H9 (cell line): Measurements from ENCODE around the gene FHIT. TPM values are rescaled to one million over a fixed set of nuclear protein-coding genes. Genes with fewer than 3 reads are reported as not detected.

Experiments used
- DNase-seq: peaks from one replicate; pipeline ENCODE4 v3.0.0-alpha.2; 2017
- H2AFZ ChIP-seq: one replicate; pipeline ENCODE4 v1.6.1; 2013; ENCODE audit warnings: mild to moderate bottlenecking, low read length, control low read depth, moderate library complexity
- H2AK5ac ChIP-seq: 2 replicates; pipeline ENCODE4 v1.6.1; 2013; ENCODE audit warnings: low read length, control low read depth, mixed read lengths; ENCODE audit not compliant: insufficient read length
- H2BK120ac ChIP-seq: one replicate; pipeline ENCODE4 v1.6.1; 2013; ENCODE audit warnings: low read depth, mild to moderate bottlenecking, low read length, control low read depth, inconsistent platforms; ENCODE audit not compliant: poor library complexity, severe bottlenecking
- H2BK12ac ChIP-seq: 2 replicates; pipeline ENCODE4 v1.6.1; 2013; ENCODE audit warnings: low read length, control low read depth, mixed read lengths, low read depth; ENCODE audit not compliant: insufficient read length
- H2BK15ac ChIP-seq: 2 replicates; pipeline ENCODE4 v1.6.1; 2013; ENCODE audit warnings: low read depth, low read length, control low read depth
- H2BK20ac ChIP-seq: one replicate; pipeline ENCODE4 v1.6.1; 2013; ENCODE audit warnings: low read depth, mild to moderate bottlenecking, low read length, control low read depth, inconsistent platforms; ENCODE audit not compliant: poor library complexity, severe bottlenecking
- H2BK5ac ChIP-seq: 2 replicates; pipeline ENCODE4 v1.6.1; 2013; ENCODE audit warnings: low read length, control low read depth, mixed read lengths; ENCODE audit not compliant: insufficient read length
- H3K14ac ChIP-seq: 2 replicates; pipeline ENCODE4 v1.6.1; 2013; ENCODE audit warnings: low read length, control low read depth; ENCODE audit not compliant: insufficient read depth
- H3K18ac ChIP-seq: 2 replicates; pipeline ENCODE4 v1.6.1; 2013; ENCODE audit warnings: low read depth, mild to moderate bottlenecking, mixed read lengths, low read length, control low read depth; ENCODE audit not compliant: insufficient read length
- H3K23ac ChIP-seq: 2 replicates; pipeline ENCODE4 v1.6.1; 2013; ENCODE audit warnings: low read length, control low read depth, mixed read lengths, low read depth; ENCODE audit not compliant: insufficient read length
- H3K23me2 ChIP-seq: 2 replicates; pipeline ENCODE4 v1.6.1; 2013; ENCODE audit warnings: low read depth, mild to moderate bottlenecking, mixed read lengths, low read length, control low read depth; ENCODE audit not compliant: insufficient read length, poor library complexity, severe bottlenecking
- H3K27ac ChIP-seq: 2 replicates; pipeline ENCODE4 v1.5.1; 2013; ENCODE audit warnings: low read length, control low read depth, mixed read lengths, low read depth; ENCODE audit not compliant: insufficient read length
- H3K27me3 ChIP-seq: 2 replicates; pipeline ENCODE4 v1.6.1; 2013; ENCODE audit warnings: low read length, control low read depth, inconsistent platforms; ENCODE audit not compliant: insufficient read depth
- H3K4ac ChIP-seq: 2 replicates; pipeline ENCODE4 v1.6.1; 2013; ENCODE audit warnings: low read depth, mild to moderate bottlenecking, control low read depth, inconsistent platforms, low read length, moderate library complexity
- H3K4me1 ChIP-seq: 2 replicates; pipeline ENCODE4 v1.6.1; 2013; ENCODE audit warnings: low read length, control low read depth, inconsistent platforms; ENCODE audit not compliant: insufficient read depth
- H3K4me2 ChIP-seq: 2 replicates; pipeline ENCODE4 v1.6.1; 2013; ENCODE audit warnings: low read length, control low read depth, mixed read lengths; ENCODE audit not compliant: insufficient read length, insufficient read depth
- H3K56ac ChIP-seq: 2 replicates; pipeline ENCODE4 v1.6.1; 2013; ENCODE audit warnings: low read depth, mild to moderate bottlenecking, mixed read lengths, low read length, control low read depth; ENCODE audit not compliant: insufficient read length
- H3K79me1 ChIP-seq: 2 replicates; pipeline ENCODE4 v1.6.1; 2013; ENCODE audit warnings: low read depth, mild to moderate bottlenecking, moderate library complexity, low read length, control low read depth, inconsistent platforms; ENCODE audit not compliant: insufficient read depth, poor library complexity, severe bottlenecking
- H3K79me2 ChIP-seq: 2 replicates; pipeline ENCODE4 v1.6.1; 2013; ENCODE audit warnings: low read length, control low read depth, inconsistent platforms; ENCODE audit not compliant: insufficient read depth
- H3K9ac ChIP-seq: 2 replicates; pipeline ENCODE4 v1.6.1; 2013; ENCODE audit warnings: low read length, control low read depth, mixed read lengths; ENCODE audit not compliant: insufficient read length; ENCODE audit errors: extremely low read depth
- H3K9me3 ChIP-seq: one replicate; pipeline ENCODE4 v1.6.1; 2013; ENCODE audit warnings: low read depth, low read length, inconsistent platforms; ENCODE audit not compliant: control insufficient read depth
- H3T11ph ChIP-seq: one replicate; pipeline ENCODE4 v1.6.1; 2013; ENCODE audit warnings: mild to moderate bottlenecking, low read length, control low read depth, inconsistent platforms
- H4K20me1 ChIP-seq: one replicate; pipeline ENCODE4 v1.6.1; 2013; ENCODE audit not compliant: control insufficient read depth, insufficient read length, insufficient read depth
- H4K5ac ChIP-seq: 2 replicates; pipeline ENCODE4 v1.6.1; 2013; ENCODE audit warnings: low read depth, mild to moderate bottlenecking, mixed read lengths, low read length, control low read depth; ENCODE audit not compliant: insufficient read length
- H4K8ac ChIP-seq: replicated peaks from 2 replicates; pipeline ENCODE4 v1.6.1; 2013; ENCODE audit warnings: low read length, control low read depth, mixed read lengths, low read depth; ENCODE audit not compliant: insufficient read length
- H4K91ac ChIP-seq: 2 replicates; pipeline ENCODE4 v1.6.1; 2013; ENCODE audit warnings: low read depth, mild to moderate bottlenecking, moderate library complexity, mixed read lengths, low read length, control low read depth; ENCODE audit not compliant: insufficient read length
- H3K27ac Mint-ChIP-seq, 3 experiments: 2 replicates in 2 of 3; 3 replicates in 1 of 3; pipeline ENCODE4 v1.8.0; 2020 to 2021; ENCODE audit warnings: mixed read lengths in 3 of 3, mild to moderate bottlenecking in 1 of 3, moderate library complexity in 1 of 3
- H3K27me3 Mint-ChIP-seq: 2 replicates; pipeline ENCODE4 v1.8.0; 2021; ENCODE audit warnings: low read depth, mild to moderate bottlenecking, moderate library complexity, mixed read lengths
- H3K36me3 Mint-ChIP-seq, 3 experiments: 2 replicates in 2 of 3; 3 replicates in 1 of 3; pipeline ENCODE4 v1.8.0; 2020 to 2021; ENCODE audit warnings: low read depth in 3 of 3, mixed read lengths in 3 of 3; ENCODE audit not compliant: insufficient read depth in 1 of 3
- H3K4me1 Mint-ChIP-seq, 2 experiments: 2 replicates each; pipeline ENCODE4 v1.8.0; 2020; ENCODE audit warnings: mixed read lengths in 2 of 2
- H3K4me3 Mint-ChIP-seq, 2 experiments: 2 replicates in 1 of 2; 3 replicates in 1 of 2; pipeline ENCODE4 v1.8.0; 2020 to 2021; ENCODE audit warnings: mild to moderate bottlenecking in 2 of 2, mixed read lengths in 2 of 2, moderate library complexity in 1 of 2
- H3K9me3 Mint-ChIP-seq, 2 experiments: 2 replicates in 1 of 2; 3 replicates in 1 of 2; pipeline ENCODE4 v1.8.0; 2020; ENCODE audit warnings: mild to moderate bottlenecking in 2 of 2, mixed read lengths in 2 of 2, moderate library complexity in 1 of 2
- CTCF ChIP-seq: fragments of 200-600 bp; sonication (generic); conservative IDR thresholded peaks from 3 replicates; pipeline ENCODE4 v1.8.0; 2021; ENCODE audit warnings: antibody characterized with exemption, mild to moderate bottlenecking
- WGBS: extraction: QIAGEN DNeasy Blood & Tissue Kit; methylation state at CpG from one replicate; pipeline ENCODE4 v1.1.7; 2013; ENCODE audit warnings: missing lambda C conversion rate, low lambda C conversion rate, mixed read lengths; ENCODE audit not compliant: insufficient read length; ENCODE audit errors: extremely low coverage; 5-methylcytosine and 5-hydroxymethylcytosine counted together
- total RNA-seq: library from RNA; stranded (reverse); gene quantifications from 2 replicates; pipeline ENCODE4 v1.2.1, GENCODE V29; 2021

Gene FHIT
- total RNA-seq, 1 experiment from 2014 or later, result 3.0 TPM

GRCh38 chr3:59904296-59904695 lies 1347.0 kb downstream of the FHIT start:
- peaks cover 3% of the 10 kb centered on the region in 2 experiments; a peak in 3 of 4 replicates for H3K4me1 Mint-ChIP-seq
- Histone ChIP-seq H3K23me2 (no peaks in the 10 kb centered on the region), H2BK15ac (no peak overlapping the region), H3K4me2 (no peak overlapping the region), H3K14ac (no peak overlapping the region), H2BK5ac (no peak overlapping the region), H3K9ac (no peak overlapping the region), H3K79me2 (no peaks in the 10 kb centered on the region), H2BK12ac (no peak overlapping the region), H3K79me1 (no peaks in the 10 kb centered on the region), H3K4me1 (no peaks in the 10 kb centered on the region), H2AFZ (no peak overlapping the region), H3K4ac (no peak overlapping the region), H2BK20ac (no peak overlapping the region), H2BK120ac (no peak overlapping the region), H4K8ac (no peak overlapping the region), H3T11ph (no peak overlapping the region), H2AK5ac (no peak overlapping the region), H4K5ac (no peak overlapping the region), H3K9me3 (no peaks in the 10 kb centered on the region), H3K27ac (no peak overlapping the region), H4K20me1 (no peaks in the 10 kb centered on the region), H3K23ac (no peak overlapping the region), H3K27me3 (no peaks in the 10 kb centered on the region), H4K91ac (no peak overlapping the region), H3K56ac (no peak overlapping the region), H3K18ac (no peak overlapping the region)
- H3K9me3 Mint-ChIP-seq, result peaks cover 3 to 4% of the 10 kb centered on the region in 2 experiments; a peak in 2 of 5 replicates
- WGBS, result no CpG with 5 or more reads among the region's 3 CpGs
- no peaks in the 10 kb centered on the region; the same call in 1 of the 2 replicates for H3K27me3 Mint-ChIP-seq
- H3K4me3 Mint-ChIP-seq, result no peak overlapping the region
- DNase-seq, result no peak
- no peak overlapping the region for H3K27ac Mint-ChIP-seq
- no peak for TF ChIP-seq CTCF
- H3K36me3 Mint-ChIP-seq, result peaks cover 0 to 12% (median 3%) of the 10 kb centered on the region in 3 experiments; a peak in 5 of 7 replicates
